GM12872 (cell line): ENCODE results near the gene FANCI.

Source experiments
- CTCF ChIP-seq: IDR thresholded peaks from 3 replicates; pipeline ENCODE4 v1.5.1; 2011; ENCODE audit warnings: low read depth, mild to moderate bottlenecking, low read length, moderate library complexity; ENCODE audit not compliant: insufficient read depth

The FANCI gene

DNA sequence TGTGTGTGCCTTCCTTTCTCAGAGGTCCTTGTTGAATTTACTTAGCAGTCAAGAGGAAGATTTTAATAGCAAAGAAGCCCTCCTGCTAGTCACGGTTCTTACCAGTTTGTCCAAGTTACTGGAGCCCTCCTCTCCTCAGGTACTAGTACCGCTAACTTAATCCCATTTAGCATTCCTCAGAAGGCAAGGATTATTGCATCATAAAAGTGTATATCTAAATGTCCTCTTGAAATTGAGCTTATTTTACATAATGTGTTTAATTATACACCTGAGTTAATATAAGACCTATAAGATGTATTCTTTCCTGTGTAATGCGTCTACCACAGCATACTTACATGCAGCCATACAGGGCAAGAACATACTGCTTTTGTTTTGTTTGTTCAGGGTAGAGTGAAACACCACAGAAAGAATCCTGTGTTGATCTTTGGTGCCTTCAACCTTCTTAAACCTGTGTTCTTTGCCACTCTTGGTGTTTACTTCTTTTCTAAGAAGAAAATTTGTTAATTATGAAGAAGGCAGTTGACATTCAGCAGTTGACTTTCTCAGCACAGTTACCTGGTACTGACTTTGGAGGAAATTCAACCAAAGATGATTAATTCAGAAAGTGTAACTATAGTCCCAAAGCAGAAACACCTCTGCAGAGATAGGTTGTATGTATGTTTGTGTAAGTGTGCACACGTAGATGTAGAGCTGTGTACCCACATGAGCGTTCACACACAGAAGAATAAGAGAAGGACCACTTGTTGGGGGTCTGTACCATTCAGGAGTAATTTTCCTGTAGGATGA lies 57.7 kb downstream of the FANCI start:
- no peak for TF ChIP-seq CTCF

DNA sequence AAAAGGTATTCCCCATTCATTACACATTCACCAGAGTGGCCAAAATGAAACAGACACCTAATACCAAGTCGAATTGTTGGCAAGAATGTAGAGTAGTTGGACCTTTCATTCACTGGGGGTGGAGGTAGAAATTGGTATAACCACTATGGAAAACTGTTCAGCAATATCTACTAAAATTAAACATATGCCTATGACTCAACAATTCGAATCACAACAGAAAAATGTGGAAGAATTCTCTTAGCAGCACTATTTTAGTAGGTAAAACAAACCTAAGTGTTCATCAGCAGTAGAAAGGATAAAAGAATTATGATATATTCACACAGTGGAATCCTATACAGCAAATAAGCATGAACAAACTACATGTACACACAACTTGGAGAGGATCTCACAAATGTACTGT lies 60.2 kb downstream of the FANCI start:
- TF ChIP-seq CTCF, result no peak

- no peak for TF ChIP-seq CTCF
These were observed 61.6 kb downstream of the FANCI start for GRCh38 chr15:89305395-89305794.

- TF ChIP-seq CTCF, result no peak
These were observed 63.3 kb downstream of the FANCI start for GRCh38 chr15:89307046-89307587.

DNA sequence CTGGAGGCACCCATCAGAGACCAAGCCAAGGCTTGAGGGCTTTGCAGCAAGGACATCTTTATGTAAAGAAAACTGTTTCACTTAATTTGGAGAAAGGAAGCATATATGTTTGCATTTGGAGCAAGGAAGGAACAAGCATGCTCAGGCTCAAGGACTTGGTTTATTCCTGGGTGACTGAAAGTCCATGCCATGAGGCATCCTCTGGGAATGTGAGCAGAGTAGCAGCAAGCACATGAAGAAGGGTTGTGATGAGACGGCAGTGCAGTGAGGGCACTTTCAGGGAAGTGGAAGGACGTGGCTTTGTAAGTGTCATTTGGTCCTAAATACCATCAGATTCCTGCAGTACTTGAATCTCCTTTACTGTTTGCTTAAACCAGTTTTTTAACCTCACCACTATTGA lies 64.0 kb downstream of the FANCI start:
- TF ChIP-seq CTCF, result no peak

- TF ChIP-seq CTCF, result no peak
These were observed 64.5 kb downstream of the FANCI start for GRCh38 chr15:89308236-89308635.

DNA sequence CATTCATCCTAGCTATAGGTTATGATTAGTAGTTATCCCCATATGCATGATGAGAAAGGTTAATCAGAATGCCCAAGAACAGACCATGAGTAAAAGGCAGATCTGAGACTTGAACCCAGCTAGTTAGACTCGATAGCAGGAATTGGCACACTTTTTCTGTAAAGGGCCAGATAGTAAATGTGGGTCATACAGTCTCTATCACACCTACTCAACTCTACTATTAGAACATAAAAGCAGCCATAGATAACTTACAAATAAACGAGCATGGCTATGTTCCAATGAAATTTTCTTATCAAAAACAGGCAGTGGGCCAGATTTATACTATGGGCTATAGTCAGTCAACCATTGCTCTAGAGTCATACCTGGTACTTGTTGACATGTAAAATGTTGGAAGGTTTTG lies 66.2 kb downstream of the FANCI start:
- TF ChIP-seq CTCF, result no peak
